Choroid plexus epithelial cell (primary cell): Measurements from ENCODE around the gene HRH2.

Source experiments
- DNase-seq: peaks from one replicate; pipeline ENCODE4 v3.0.0-alpha.2; 2010; ENCODE audit warnings: low read depth
- H3K4me3 ChIP-seq: 2 replicates; pipeline ENCODE4 v1.5.1; 2011; ENCODE audit warnings: low read depth, mild to moderate bottlenecking, control low read depth, low read length, moderate library complexity
- TF ChIP-seq, protein P1 (sequence below): conservative IDR thresholded peaks from 2 replicates; pipeline ENCODE4 v1.5.1; 2011; ENCODE audit warnings: low read depth, mild to moderate bottlenecking, control low read depth, inconsistent platforms, low read length, moderate library complexity

HRH2 gene

DNA sequence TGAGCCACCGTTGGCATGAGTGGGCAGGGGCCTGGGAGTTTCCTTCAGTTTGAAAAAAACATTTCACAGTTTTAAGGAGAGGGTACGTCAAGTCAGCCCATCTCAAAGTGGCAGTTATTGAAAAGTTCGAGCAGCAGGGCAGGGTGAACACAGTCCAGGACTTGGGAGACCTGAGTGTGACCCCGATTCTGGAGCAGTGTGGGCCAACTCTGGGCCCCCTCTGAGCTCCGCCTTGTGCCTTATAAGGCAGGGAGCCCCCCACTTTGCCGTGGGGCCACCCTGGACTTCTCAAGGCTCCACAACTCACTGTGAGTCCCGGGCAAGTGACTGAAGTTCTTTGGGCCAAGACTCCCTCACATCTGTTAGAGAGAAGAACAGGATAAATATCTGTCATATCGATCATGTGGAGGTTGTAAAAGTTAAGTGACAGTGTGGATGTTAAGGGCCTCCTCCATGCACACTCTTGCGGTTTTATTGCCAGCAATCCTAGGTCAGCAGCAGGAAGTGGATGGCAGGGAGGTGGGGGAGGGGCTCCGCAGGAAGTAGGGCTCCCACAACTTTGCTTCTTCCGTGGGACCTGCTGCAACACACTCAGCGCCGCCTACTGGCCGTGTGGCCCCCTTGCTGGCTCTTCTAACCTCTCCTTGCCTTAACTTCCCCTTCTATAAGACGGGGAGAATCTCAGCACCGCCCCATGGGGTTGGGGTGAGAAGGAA, 38.4 kb downstream of the HRH2 start:
- TF ChIP-seq, protein P1, sequence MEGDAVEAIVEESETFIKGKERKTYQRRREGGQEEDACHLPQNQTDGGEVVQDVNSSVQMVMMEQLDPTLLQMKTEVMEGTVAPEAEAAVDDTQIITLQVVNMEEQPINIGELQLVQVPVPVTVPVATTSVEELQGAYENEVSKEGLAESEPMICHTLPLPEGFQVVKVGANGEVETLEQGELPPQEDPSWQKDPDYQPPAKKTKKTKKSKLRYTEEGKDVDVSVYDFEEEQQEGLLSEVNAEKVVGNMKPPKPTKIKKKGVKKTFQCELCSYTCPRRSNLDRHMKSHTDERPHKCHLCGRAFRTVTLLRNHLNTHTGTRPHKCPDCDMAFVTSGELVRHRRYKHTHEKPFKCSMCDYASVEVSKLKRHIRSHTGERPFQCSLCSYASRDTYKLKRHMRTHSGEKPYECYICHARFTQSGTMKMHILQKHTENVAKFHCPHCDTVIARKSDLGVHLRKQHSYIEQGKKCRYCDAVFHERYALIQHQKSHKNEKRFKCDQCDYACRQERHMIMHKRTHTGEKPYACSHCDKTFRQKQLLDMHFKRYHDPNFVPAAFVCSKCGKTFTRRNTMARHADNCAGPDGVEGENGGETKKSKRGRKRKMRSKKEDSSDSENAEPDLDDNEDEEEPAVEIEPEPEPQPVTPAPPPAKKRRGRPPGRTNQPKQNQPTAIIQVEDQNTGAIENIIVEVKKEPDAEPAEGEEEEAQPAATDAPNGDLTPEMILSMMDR, result peak; percentile 23
- H3K4me3 ChIP-seq, result no peak overlapping the region
- DNase-seq, result peak; percentile 7

DNA sequence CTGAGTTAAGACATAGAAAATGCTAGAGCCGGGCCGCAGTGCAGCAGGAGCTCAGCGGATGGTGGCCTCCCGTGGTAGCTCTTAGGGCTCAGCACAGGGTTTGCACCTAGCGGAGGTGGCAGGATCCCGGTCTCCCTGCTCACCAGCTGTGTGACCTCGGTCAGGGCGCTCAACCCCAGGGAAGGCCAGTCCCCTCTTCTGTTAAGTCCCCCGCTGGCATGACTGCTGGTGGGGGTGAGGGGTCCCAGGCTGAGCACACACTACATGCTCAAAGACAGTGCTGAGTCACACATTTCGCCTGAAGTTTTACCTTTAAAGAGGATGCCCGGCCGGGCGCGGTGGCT, 39.0 kb downstream of the HRH2 start:
- TF ChIP-seq, protein P1, result no peak
- DNase-seq, result no peak
- H3K4me3 ChIP-seq, result no peak overlapping the region

DNA sequence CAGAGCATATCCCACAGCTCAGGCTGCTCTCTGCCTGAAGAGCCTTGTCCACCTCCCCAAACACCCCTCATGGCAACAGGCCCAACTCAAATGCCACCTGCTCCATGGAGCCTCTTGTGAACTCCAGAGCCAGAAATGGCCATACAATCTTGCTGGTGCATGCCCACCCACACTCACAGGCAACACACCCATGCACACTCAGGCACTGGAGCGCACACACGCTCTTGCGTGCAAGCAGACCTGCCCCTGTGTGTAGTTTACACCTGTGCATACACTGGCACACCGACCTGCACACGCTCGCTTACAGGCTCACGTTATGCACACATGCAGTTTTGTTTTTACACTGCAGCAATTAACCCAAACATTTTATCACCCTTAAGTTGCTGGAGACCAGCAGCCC, 40.0 kb downstream of the HRH2 start:
- H3K4me3 ChIP-seq, result no peak overlapping the region
- TF ChIP-seq, protein P1, result no peak
- DNase-seq, result no peak

DNA sequence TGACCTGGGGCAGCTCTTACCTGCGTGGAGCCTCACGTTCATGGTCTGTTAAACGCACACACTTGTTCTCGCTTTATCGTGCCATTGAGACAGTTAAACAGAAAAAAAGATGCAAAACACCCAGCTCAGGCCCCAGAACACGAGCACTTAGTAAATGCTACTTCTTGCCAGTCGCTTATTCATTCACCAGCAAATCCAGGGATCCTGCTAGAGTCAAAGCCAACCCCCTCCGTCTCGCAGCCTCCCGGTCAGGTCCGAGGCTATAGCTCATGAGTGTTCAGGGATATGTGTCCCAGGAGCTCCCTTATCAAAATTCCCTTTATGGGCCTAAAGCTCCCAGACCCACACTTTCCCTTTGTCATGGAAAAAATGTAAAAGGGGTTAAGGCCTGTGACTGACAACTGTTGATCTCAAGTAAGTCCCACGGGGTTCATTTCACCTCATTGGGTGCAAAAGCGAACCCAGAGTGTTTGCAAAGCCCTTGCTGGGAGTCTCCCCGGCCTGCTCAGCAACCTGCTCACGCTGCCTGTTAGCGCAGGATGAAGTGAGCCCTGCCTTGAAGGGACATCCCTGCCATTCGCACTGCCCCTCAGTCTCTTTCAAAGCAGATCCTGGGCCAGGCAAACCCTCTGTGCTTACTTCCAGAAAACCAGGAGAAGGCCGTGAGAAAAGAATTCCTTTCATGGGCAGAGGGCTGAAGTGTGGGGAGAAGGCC, 40.7 kb downstream of the HRH2 start:
- DNase-seq, result no peak
- TF ChIP-seq, protein P1, result no peak
- H3K4me3 ChIP-seq, result no peak overlapping the region

DNA sequence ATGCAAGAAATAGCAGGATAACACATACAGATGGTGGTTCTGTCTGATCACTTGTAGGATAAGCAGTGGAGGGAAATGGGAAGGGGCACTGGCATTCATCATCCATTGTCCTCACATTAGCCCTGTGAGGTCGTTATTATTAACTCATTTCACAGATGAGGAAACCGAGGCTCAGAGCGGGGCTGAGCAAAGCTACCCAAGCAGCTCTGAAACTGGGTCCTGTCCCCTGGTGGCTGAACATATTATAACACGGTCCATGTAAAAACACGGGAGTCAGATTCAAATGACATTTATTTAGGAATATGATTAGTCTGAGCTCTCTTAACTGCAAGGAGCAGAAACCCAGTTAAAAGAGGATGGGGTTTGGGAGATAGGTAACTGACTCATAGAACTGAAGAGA, 43.1 kb downstream of the HRH2 start:
- TF ChIP-seq, protein P1, result peak; percentile 22
- no peak overlapping the region for H3K4me3 ChIP-seq
- DNase-seq, result no peak

DNA sequence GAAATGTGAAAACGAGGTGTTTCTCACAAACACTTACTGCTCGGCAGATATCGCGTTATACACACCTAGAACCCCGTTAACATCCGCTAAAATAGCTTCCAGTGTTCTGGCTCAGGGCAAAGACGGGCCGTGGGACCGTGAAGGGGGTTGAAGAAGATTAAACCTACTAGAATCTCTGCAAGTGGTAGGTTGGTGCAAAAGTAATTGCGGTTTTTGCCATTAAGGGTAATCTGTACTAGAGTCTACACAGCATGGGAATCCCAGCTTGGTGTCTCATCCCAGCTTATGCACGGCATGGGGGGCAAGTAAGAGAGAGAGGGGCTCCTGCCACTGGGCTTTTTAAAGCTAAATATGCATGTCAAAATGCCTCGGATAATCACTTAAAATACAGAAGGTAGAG, 43.9 kb downstream of the HRH2 start:
- TF ChIP-seq, protein P1, result no peak
- H3K4me3 ChIP-seq, result no peak overlapping the region
- DNase-seq, result no peak

DNA sequence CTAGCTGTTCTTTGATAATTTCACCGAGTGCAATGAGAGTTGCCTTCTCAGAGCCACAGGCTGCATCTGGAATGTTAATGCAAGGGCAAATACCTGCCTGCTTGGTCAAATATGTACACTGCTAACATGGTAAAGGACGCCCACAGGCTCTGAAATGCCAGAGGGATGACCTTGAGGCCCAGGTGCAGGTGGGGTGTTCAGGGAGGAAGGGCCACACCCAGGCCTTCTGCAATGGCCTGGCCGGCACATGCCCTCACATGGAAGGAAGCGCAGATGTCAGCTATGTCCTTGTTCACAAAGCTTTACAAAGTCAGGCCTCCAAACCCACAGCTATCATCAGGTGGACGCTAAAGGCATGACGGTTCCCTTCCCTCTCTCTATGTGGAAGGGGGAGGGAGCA, 48.6 kb downstream of the HRH2 start:
- TF ChIP-seq, protein P1, result no peak
- no peak for DNase-seq
- no peak overlapping the region for H3K4me3 ChIP-seq
